Measurements from ENCODE around the gene ARL15. TPM values are rescaled to one million over a fixed set of nuclear protein-coding genes. Genes with fewer than 3 reads are reported as not detected.

Gene ARL15
- total and polyA plus RNA-seq, 5 donors from 2014 or later: 16.5 to 27.7 (median 19.1) TPM

DNA sequence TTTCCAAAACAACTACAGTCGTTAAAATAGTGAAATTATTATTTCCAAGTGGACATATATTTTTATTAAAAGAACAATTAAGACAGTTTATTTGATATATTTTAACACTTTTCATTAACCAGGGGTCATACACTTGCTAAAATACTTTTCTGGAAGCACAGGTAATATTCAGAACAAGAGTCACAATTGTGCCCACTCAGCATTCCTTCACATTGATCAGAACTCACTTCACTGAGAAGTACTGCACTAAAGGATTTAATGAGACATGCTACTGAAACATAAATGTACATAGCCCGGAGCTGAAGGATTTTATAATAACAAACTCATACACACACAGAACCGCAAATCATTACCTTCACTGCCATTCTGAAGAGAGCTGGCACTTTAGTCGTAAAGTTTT, 361.8 kb downstream of the ARL15 start:
- no peak overlapping the region for H3K27ac ChIP-seq (ENCODE audit: insufficient read depth, low read length, poor library complexity, severe bottlenecking)
- H3K4me3 ChIP-seq (ENCODE audit: low read depth, low read length): no peak overlapping the region
- Mint-ChIP-seq H3K27me3 (no peaks in the 10 kb centered on the region), H3K4me1 (peaks cover 0 to 9% (median 5%) of the 10 kb centered on the region in 4 donors), H3K9me3 (peaks cover 0 to 2% (median 0%) of the 10 kb centered on the region in 7 donors), H3K4me3 (no peak overlapping the region), H3K36me3 (peaks cover 29% of the 10 kb centered on the region), H3K27ac (no peak overlapping the region)
- peaks cover 3% of the 10 kb centered on the region for H3K36me3 ChIP-seq (ENCODE audit: control insufficient read depth, insufficient read depth, low read length)
- H3K9me3 ChIP-seq (ENCODE audit: control insufficient read depth in 2 of 2, low read length in 2 of 2): no peaks in the 10 kb centered on the region
- DNase-seq: no peak
- H3K27me3 ChIP-seq (ENCODE audit: control insufficient read depth, insufficient read depth, low read length): no peaks in the 10 kb centered on the region
- no peaks in the 10 kb centered on the region for H3K4me1 ChIP-seq (ENCODE audit: control insufficient read depth, insufficient read depth, low read length, poor library complexity, severe bottlenecking)
- no peak for ATAC-seq (ENCODE audit: low read depth in 2 of 2)

GRCh38 chr5:53946405-53947100, 363.8 kb downstream of the ARL15 start:
- ATAC-seq (ENCODE audit: low read depth in 2 of 2): no peak

GRCh38 chr5:53944981-53945380, 365.4 kb downstream of the ARL15 start:
- no peak overlapping the region for H3K4me3 Mint-ChIP-seq
- no peaks in the 10 kb centered on the region for H3K27me3 Mint-ChIP-seq
- no peak overlapping the region for H3K27ac Mint-ChIP-seq
- Histone ChIP-seq H3K36me3 (ENCODE audit: control insufficient read depth, insufficient read depth, low read length) (peaks cover 6% of the 10 kb centered on the region), H3K27me3 (ENCODE audit: control insufficient read depth, insufficient read depth, low read length) (no peaks in the 10 kb centered on the region), H3K4me1 (ENCODE audit: control insufficient read depth, insufficient read depth, low read length, poor library complexity, severe bottlenecking) (no peaks in the 10 kb centered on the region), H3K27ac (ENCODE audit: insufficient read depth, low read length, poor library complexity, severe bottlenecking) (no peak overlapping the region), H3K4me3 (ENCODE audit: low read depth, low read length) (no peak overlapping the region), H3K9me3 (ENCODE audit: control insufficient read depth in 2 of 2, low read length in 2 of 2) (no peaks in the 10 kb centered on the region)
- ATAC-seq (ENCODE audit: low read depth in 2 of 2): no peak
- peaks cover 0 to 4% (median 0%) of the 10 kb centered on the region in 7 donors for H3K9me3 Mint-ChIP-seq
- H3K36me3 Mint-ChIP-seq: peaks cover 44% of the 10 kb centered on the region
- peaks cover 0 to 11% (median 6%) of the 10 kb centered on the region in 4 donors for H3K4me1 Mint-ChIP-seq
- DNase-seq: no peak

More at GRCh38 chr5:53946405-53947100, 363.8 kb downstream of the ARL15 start:
- Histone ChIP-seq H3K4me3 (ENCODE audit: low read depth, low read length) (no peak overlapping the region), H3K9me3 (ENCODE audit: control insufficient read depth in 2 of 2, low read length in 2 of 2) (no peaks in the 10 kb centered on the region), H3K36me3 (ENCODE audit: control insufficient read depth, insufficient read depth, low read length) (peaks cover 6% of the 10 kb centered on the region), H3K4me1 (ENCODE audit: control insufficient read depth, insufficient read depth, low read length, poor library complexity, severe bottlenecking) (no peaks in the 10 kb centered on the region), H3K27ac (ENCODE audit: insufficient read depth, low read length, poor library complexity, severe bottlenecking) (no peak overlapping the region), H3K27me3 (ENCODE audit: control insufficient read depth, insufficient read depth, low read length) (no peaks in the 10 kb centered on the region)
- DNase-seq: no peak
- Mint-ChIP-seq H3K27ac (peak overlapping the region in 1 of 3 donors; percentile 54), H3K4me1 (peaks cover 0 to 11% (median 7%) of the 10 kb centered on the region in 4 donors), H3K9me3 (peaks cover 0 to 4% (median 0%) of the 10 kb centered on the region in 7 donors), H3K36me3 (peaks cover 49% of the 10 kb centered on the region), H3K27me3 (no peaks in the 10 kb centered on the region), H3K4me3 (no peak overlapping the region)

DNA sequence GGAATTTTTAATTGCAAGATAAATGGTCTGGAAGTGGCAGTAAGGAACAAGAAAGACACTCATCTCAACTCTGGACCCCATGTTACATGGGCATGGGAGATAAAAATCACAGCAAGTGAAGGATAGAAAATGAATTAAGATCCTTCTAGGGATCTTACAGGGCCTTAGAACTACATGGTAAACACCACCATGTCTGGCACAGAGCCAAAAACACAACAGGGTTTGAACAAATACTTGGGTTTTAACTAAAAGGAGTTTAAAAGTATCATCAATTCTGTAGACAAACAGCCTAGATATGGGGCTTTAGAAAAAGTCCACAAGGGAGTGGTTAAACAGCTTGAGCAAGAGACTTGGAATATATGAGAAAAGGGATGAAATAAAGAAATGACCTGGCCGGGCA, 366.4 kb downstream of the ARL15 start:
- no peaks in the 10 kb centered on the region for H3K9me3 ChIP-seq (ENCODE audit: control insufficient read depth in 2 of 2, low read length in 2 of 2)
- no peaks in the 10 kb centered on the region for H3K4me1 ChIP-seq (ENCODE audit: control insufficient read depth, insufficient read depth, low read length, poor library complexity, severe bottlenecking)
- H3K27ac ChIP-seq (ENCODE audit: insufficient read depth, low read length, poor library complexity, severe bottlenecking): no peak overlapping the region
- ATAC-seq (ENCODE audit: low read depth in 2 of 2) (no peak), DNase-seq (no peak)
- no peak overlapping the region for H3K27ac Mint-ChIP-seq
- no peaks in the 10 kb centered on the region for H3K27me3 Mint-ChIP-seq
- peaks cover 6% of the 10 kb centered on the region for H3K36me3 ChIP-seq (ENCODE audit: control insufficient read depth, insufficient read depth, low read length)
- H3K27me3 ChIP-seq (ENCODE audit: control insufficient read depth, insufficient read depth, low read length): no peaks in the 10 kb centered on the region
- H3K9me3 Mint-ChIP-seq: peaks cover 0 to 4% (median 0%) of the 10 kb centered on the region in 7 donors
- peaks cover 0 to 11% (median 4%) of the 10 kb centered on the region in 4 donors for H3K4me1 Mint-ChIP-seq
- H3K4me3 ChIP-seq (ENCODE audit: low read depth, low read length): no peak overlapping the region
- no peak overlapping the region for H3K4me3 Mint-ChIP-seq
- H3K36me3 Mint-ChIP-seq: peaks cover 48% of the 10 kb centered on the region

- Mint-ChIP-seq H3K9me3 (peaks cover 0 to 4% (median 0%) of the 10 kb centered on the region in 7 donors), H3K4me3 (no peak overlapping the region), H3K27ac (peak overlapping the region in 1 of 3 donors; percentile 3), H3K4me1 (peaks cover 0 to 11% (median 4%) of the 10 kb centered on the region in 4 donors), H3K27me3 (no peaks in the 10 kb centered on the region), H3K36me3 (peaks cover 55% of the 10 kb centered on the region)
- Histone ChIP-seq H3K9me3 (ENCODE audit: control insufficient read depth in 2 of 2, low read length in 2 of 2) (no peaks in the 10 kb centered on the region), H3K27me3 (ENCODE audit: control insufficient read depth, insufficient read depth, low read length) (no peaks in the 10 kb centered on the region), H3K36me3 (ENCODE audit: control insufficient read depth, insufficient read depth, low read length) (peaks cover 6% of the 10 kb centered on the region), H3K4me3 (ENCODE audit: low read depth, low read length) (no peak overlapping the region), H3K4me1 (ENCODE audit: control insufficient read depth, insufficient read depth, low read length, poor library complexity, severe bottlenecking) (no peaks in the 10 kb centered on the region), H3K27ac (ENCODE audit: insufficient read depth, low read length, poor library complexity, severe bottlenecking) (no peak overlapping the region)
- ATAC-seq (ENCODE audit: low read depth in 2 of 2) (no peak), DNase-seq (no peak)
Measured at GRCh38 chr5:53942724-53943123, 367.6 kb downstream of the ARL15 start.

GRCh38 chr5:53940921-53941320, 369.5 kb downstream of the ARL15 start:
- H3K4me3 ChIP-seq (ENCODE audit: low read depth, low read length): no peak overlapping the region
- Mint-ChIP-seq H3K36me3 (peaks cover 53% of the 10 kb centered on the region), H3K9me3 (peaks cover 0 to 4% (median 0%) of the 10 kb centered on the region in 7 donors), H3K27ac (no peak overlapping the region), H3K4me3 (no peak overlapping the region), H3K27me3 (no peaks in the 10 kb centered on the region), H3K4me1 (peaks cover 0 to 11% (median 2%) of the 10 kb centered on the region in 4 donors)
- no peaks in the 10 kb centered on the region for H3K9me3 ChIP-seq (ENCODE audit: control insufficient read depth in 2 of 2, low read length in 2 of 2)
- no peaks in the 10 kb centered on the region for H3K4me1 ChIP-seq (ENCODE audit: control insufficient read depth, insufficient read depth, low read length, poor library complexity, severe bottlenecking)
- H3K36me3 ChIP-seq (ENCODE audit: control insufficient read depth, insufficient read depth, low read length): peaks cover 6% of the 10 kb centered on the region
- H3K27me3 ChIP-seq (ENCODE audit: control insufficient read depth, insufficient read depth, low read length): no peaks in the 10 kb centered on the region
- no peak overlapping the region for H3K27ac ChIP-seq (ENCODE audit: insufficient read depth, low read length, poor library complexity, severe bottlenecking)
- no peak for ATAC-seq (ENCODE audit: low read depth in 2 of 2)
- DNase-seq: no peak

DNA sequence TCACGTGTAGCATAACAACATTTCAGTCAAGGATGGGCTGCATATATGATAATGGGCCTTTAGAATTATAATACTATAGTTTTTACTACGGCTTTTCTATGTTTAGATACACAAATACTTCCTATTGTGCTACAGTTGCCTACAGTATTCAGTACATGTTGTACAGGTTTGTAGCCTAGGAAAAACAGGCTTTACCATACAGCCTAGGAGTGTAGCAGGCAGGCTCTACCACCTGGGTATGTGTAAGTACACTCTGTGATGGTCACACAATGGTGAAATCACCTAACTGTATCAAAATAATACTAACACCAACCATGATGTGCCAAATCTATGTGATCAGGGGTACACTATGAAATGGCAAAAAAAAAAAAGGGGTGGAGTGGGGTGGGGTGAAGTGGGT, 372.9 kb downstream of the ARL15 start:
- Histone ChIP-seq H3K27ac (ENCODE audit: insufficient read depth, low read length, poor library complexity, severe bottlenecking) (no peak overlapping the region), H3K9me3 (ENCODE audit: control insufficient read depth in 2 of 2, low read length in 2 of 2) (no peaks in the 10 kb centered on the region), H3K27me3 (ENCODE audit: control insufficient read depth, insufficient read depth, low read length) (no peaks in the 10 kb centered on the region), H3K4me1 (ENCODE audit: control insufficient read depth, insufficient read depth, low read length, poor library complexity, severe bottlenecking) (no peaks in the 10 kb centered on the region), H3K4me3 (ENCODE audit: low read depth, low read length) (no peak overlapping the region), H3K36me3 (ENCODE audit: control insufficient read depth, insufficient read depth, low read length) (no peaks in the 10 kb centered on the region)
- Mint-ChIP-seq H3K27me3 (no peaks in the 10 kb centered on the region), H3K27ac (no peak overlapping the region), H3K36me3 (peaks cover 36% of the 10 kb centered on the region), H3K4me1 (no peaks in the 10 kb centered on the region), H3K4me3 (no peak overlapping the region), H3K9me3 (no peaks in the 10 kb centered on the region)
- ATAC-seq (ENCODE audit: low read depth in 2 of 2) (no peak), DNase-seq (no peak)
